Suprapubic skin (tissue), 4 donors: ENCODE results near the gene DRG2. TPM values are rescaled to one million over a fixed set of nuclear protein-coding genes. Genes with fewer than 3 reads are reported as not detected.

ENCODE experiments used
- DNase-seq, 2 donors: peaks; one replicate each; pipeline ENCODE4 v3.0.0-alpha.2; 2019; ENCODE audit warnings: low spot score in 2 of 2
- H3K27ac ChIP-seq: fragments of 200-600 bp; sonication (generic); one replicate; pipeline ENCODE4 v1.5.1; 2019
- H3K27me3 ChIP-seq: fragments of 200-600 bp; sonication (generic); one replicate; pipeline ENCODE4 v1.5.1; 2019
- H3K36me3 ChIP-seq: fragments of 200-600 bp; sonication (generic); one replicate; pipeline ENCODE4 v1.5.1; 2019
- H3K4me1 ChIP-seq: fragments of 200-600 bp; sonication (generic); one replicate; pipeline ENCODE4 v1.5.1; 2019
- H3K4me3 ChIP-seq: fragments of 200-600 bp; sonication (generic); one replicate; pipeline ENCODE4 v1.5.1; 2019; ENCODE audit warnings: mild to moderate bottlenecking
- H3K9me3 ChIP-seq: fragments of 200-600 bp; sonication (generic); one replicate; pipeline ENCODE4 v1.5.1; 2019
- CTCF ChIP-seq, 2 donors: fragments of 200-600 bp in 1 of 2; fragments of 450-650 bp in 1 of 2; sonication (generic) in 1 of 2; IDR thresholded peaks; one replicate each; pipeline ENCODE4 v1.5.1; 2016 to 2019; ENCODE audit warnings: antibody characterized with exemption in 2 of 2, mild to moderate bottlenecking in 1 of 2, moderate library complexity in 1 of 2
- EP300 ChIP-seq: sonication (generic); formaldehyde crosslinking; IDR thresholded peaks from one replicate; pipeline ENCODE4 v1.6.1; 2017; ENCODE audit warnings: antibody characterized with exemption
- POLR2A ChIP-seq, 2 donors: fragments of 450-650 bp; IDR thresholded peaks; one replicate each; pipeline ENCODE4 v1.6.1; 2017; ENCODE audit warnings: antibody characterized with exemption in 2 of 2, mild to moderate bottlenecking in 2 of 2, moderate library complexity in 2 of 2
- POLR2AphosphoS5 ChIP-seq, 3 donors: sonication (generic); formaldehyde crosslinking; IDR thresholded peaks; one replicate each; pipeline ENCODE4 v1.6.1; 2017; ENCODE audit warnings: antibody characterized with exemption in 3 of 3
- WGBS: methylation state at CpG from one replicate; pipeline ENCODE4 v1.1.5; 2018; 5-methylcytosine and 5-hydroxymethylcytosine counted together
- total RNA-seq, 4 donors: library from RNA; depleted of rRNA; stranded (reverse); fragments of >200 nt; gene quantifications; one replicate each; pipeline ENCODE4 v1.1.0, GENCODE V29; 2016

DRG2 gene
- total RNA-seq, 4 donors from 2014 or later = 34.6 to 44.0 (median 37.9) TPM

GRCh38 chr17:18146259-18146658 is 58.5 kb downstream of the DRG2 start:
- no peak overlapping the region for H3K4me3 ChIP-seq
- no peak overlapping the region for H3K27ac ChIP-seq
- no peaks in the 10 kb centered on the region for H3K36me3 ChIP-seq
- TF ChIP-seq EP300 = no peak
- TF ChIP-seq POLR2A (IDR thresholded peaks at IDR 0.05) = no peak
- no peak for TF ChIP-seq CTCF (IDR thresholded peaks at IDR 0.05)
- TF ChIP-seq POLR2AphosphoS5 (IDR thresholded peaks at IDR 0.05) = no peak
- no peaks in the 10 kb centered on the region for H3K9me3 ChIP-seq
- H3K4me1 ChIP-seq = no peaks in the 10 kb centered on the region
- DNase-seq = no peak
- H3K27me3 ChIP-seq = no peaks in the 10 kb centered on the region
- 91% methylated on average over 2 of the region's 2 CpGs for WGBS

GRCh38 chr17:18146980-18147379 is 59.2 kb downstream of the DRG2 start:
- TF ChIP-seq POLR2AphosphoS5 (IDR thresholded peaks at IDR 0.05) (no peak), EP300 (no peak), POLR2A (IDR thresholded peaks at IDR 0.05) (no peak), CTCF (IDR thresholded peaks at IDR 0.05) (no peak)
- no peak for DNase-seq
- H3K9me3 ChIP-seq = no peaks in the 10 kb centered on the region
- H3K4me3 ChIP-seq = no peak overlapping the region
- H3K27me3 ChIP-seq = no peaks in the 10 kb centered on the region
- no peak overlapping the region for H3K27ac ChIP-seq
- WGBS = 89% methylated on average over 3 of the region's 3 CpGs
- H3K36me3 ChIP-seq = no peaks in the 10 kb centered on the region
- H3K4me1 ChIP-seq = no peaks in the 10 kb centered on the region

- DNase-seq = no peak
- H3K9me3 ChIP-seq = no peaks in the 10 kb centered on the region
- H3K27ac ChIP-seq = no peak overlapping the region
- no peak for TF ChIP-seq EP300
- TF ChIP-seq POLR2A (IDR thresholded peaks at IDR 0.05) = no peak
- no peak for TF ChIP-seq CTCF (IDR thresholded peaks at IDR 0.05)
- TF ChIP-seq POLR2AphosphoS5 (IDR thresholded peaks at IDR 0.05) = no peak
- WGBS = no CpG with 5 or more reads among the region's 7 CpGs
- H3K27me3 ChIP-seq = no peaks in the 10 kb centered on the region
- H3K4me1 ChIP-seq = peaks cover 9% of the 10 kb centered on the region
- no peaks in the 10 kb centered on the region for H3K36me3 ChIP-seq
- no peak overlapping the region for H3K4me3 ChIP-seq
These were observed 60.8 kb downstream of the DRG2 start for GRCh38 chr17:18148586-18148985.

GRCh38 chr17:18151290-18151689 is 63.5 kb downstream of the DRG2 start:
- no peaks in the 10 kb centered on the region for H3K9me3 ChIP-seq
- no peak overlapping the region for H3K27ac ChIP-seq
- no peaks in the 10 kb centered on the region for H3K27me3 ChIP-seq
- WGBS = 89% methylated on average over 8 of the region's 9 CpGs
- DNase-seq = no peak
- no peak overlapping the region for H3K4me3 ChIP-seq
- H3K4me1 ChIP-seq = peaks cover 11% of the 10 kb centered on the region
- TF ChIP-seq CTCF (IDR thresholded peaks at IDR 0.05) = no peak
- TF ChIP-seq POLR2A (IDR thresholded peaks at IDR 0.05) = no peak
- TF ChIP-seq EP300 = no peak
- TF ChIP-seq POLR2AphosphoS5 (IDR thresholded peaks at IDR 0.05) = no peak
- no peaks in the 10 kb centered on the region for H3K36me3 ChIP-seq

- H3K4me1 ChIP-seq = peaks cover 27% of the 10 kb centered on the region
These were observed 67.4 kb downstream of the DRG2 start for GRCh38 chr17:18155179-18155578.

More at GRCh38 chr17:18155179-18155578, 67.4 kb downstream of the DRG2 start:
- DNase-seq = no peak
- Histone ChIP-seq H3K36me3 (no peaks in the 10 kb centered on the region), H3K4me3 (no peak overlapping the region), H3K9me3 (no peaks in the 10 kb centered on the region), H3K27me3 (no peaks in the 10 kb centered on the region), H3K27ac (no peak overlapping the region)
- WGBS = 100% methylated on average over 4 of the region's 14 CpGs
- TF ChIP-seq CTCF (IDR thresholded peaks at IDR 0.05) = no peak
- TF ChIP-seq POLR2AphosphoS5 (IDR thresholded peaks at IDR 0.05) = no peak
- TF ChIP-seq EP300 = no peak
- TF ChIP-seq POLR2A (IDR thresholded peaks at IDR 0.05) = no peak
